ENCODE results near the gene ARNT2.

DNA sequence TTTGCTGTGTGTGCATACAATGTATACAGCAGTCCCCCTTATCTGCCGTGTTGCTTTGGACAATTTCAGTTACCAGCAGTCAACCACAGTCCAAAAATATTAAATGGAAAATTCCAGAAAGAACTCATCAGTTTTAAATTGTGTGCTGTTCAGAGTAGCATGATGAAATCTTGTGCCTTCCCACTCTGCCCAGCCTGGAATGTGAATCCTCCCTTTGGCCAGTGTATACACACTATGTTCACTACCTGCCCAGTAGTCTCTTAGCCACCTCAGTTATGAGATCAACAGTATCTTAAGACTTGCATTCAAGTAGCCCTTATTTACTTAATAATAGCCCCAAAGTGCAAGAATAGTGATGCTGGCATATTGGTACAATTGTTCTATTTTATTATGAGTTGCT lies 157.3 kb downstream of the ARNT2 start:
- no peak for TF ChIP-seq CEBPB (IDR thresholded peaks at IDR 0.05; ENCODE audit: borderline replicate concordance in 1 of 2, low read depth in 2 of 2, low read length in 2 of 2)
- TF ChIP-seq POLR2AphosphoS5 (IDR thresholded peaks at IDR 0.05; ENCODE audit: low read length): no peak
- TF ChIP-seq TCF7 (IDR thresholded peaks at IDR 0.05; ENCODE audit: borderline replicate concordance): no peak
- TF ChIP-seq, protein P1, sequence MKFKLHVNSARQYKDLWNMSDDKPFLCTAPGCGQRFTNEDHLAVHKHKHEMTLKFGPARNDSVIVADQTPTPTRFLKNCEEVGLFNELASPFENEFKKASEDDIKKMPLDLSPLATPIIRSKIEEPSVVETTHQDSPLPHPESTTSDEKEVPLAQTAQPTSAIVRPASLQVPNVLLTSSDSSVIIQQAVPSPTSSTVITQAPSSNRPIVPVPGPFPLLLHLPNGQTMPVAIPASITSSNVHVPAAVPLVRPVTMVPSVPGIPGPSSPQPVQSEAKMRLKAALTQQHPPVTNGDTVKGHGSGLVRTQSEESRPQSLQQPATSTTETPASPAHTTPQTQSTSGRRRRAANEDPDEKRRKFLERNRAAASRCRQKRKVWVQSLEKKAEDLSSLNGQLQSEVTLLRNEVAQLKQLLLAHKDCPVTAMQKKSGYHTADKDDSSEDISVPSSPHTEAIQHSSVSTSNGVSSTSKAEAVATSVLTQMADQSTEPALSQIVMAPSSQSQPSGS (IDR thresholded peaks at IDR 0.05; ENCODE audit: low read length): no peak
- TF ChIP-seq JUNB (IDR thresholded peaks at IDR 0.05): no peak
- TF ChIP-seq HDAC2 (IDR thresholded peaks at IDR 0.05): no peak
- no peak for TF ChIP-seq SP1 (IDR thresholded peaks at IDR 0.05; ENCODE audit: low read depth, low read length)
- TF ChIP-seq EP300 (IDR thresholded peaks at IDR 0.05; ENCODE audit: borderline replicate concordance in 1 of 2, control insufficient read depth in 1 of 2, low read depth in 2 of 2, low read length in 2 of 2): no peak
- TF ChIP-seq, protein P2, sequence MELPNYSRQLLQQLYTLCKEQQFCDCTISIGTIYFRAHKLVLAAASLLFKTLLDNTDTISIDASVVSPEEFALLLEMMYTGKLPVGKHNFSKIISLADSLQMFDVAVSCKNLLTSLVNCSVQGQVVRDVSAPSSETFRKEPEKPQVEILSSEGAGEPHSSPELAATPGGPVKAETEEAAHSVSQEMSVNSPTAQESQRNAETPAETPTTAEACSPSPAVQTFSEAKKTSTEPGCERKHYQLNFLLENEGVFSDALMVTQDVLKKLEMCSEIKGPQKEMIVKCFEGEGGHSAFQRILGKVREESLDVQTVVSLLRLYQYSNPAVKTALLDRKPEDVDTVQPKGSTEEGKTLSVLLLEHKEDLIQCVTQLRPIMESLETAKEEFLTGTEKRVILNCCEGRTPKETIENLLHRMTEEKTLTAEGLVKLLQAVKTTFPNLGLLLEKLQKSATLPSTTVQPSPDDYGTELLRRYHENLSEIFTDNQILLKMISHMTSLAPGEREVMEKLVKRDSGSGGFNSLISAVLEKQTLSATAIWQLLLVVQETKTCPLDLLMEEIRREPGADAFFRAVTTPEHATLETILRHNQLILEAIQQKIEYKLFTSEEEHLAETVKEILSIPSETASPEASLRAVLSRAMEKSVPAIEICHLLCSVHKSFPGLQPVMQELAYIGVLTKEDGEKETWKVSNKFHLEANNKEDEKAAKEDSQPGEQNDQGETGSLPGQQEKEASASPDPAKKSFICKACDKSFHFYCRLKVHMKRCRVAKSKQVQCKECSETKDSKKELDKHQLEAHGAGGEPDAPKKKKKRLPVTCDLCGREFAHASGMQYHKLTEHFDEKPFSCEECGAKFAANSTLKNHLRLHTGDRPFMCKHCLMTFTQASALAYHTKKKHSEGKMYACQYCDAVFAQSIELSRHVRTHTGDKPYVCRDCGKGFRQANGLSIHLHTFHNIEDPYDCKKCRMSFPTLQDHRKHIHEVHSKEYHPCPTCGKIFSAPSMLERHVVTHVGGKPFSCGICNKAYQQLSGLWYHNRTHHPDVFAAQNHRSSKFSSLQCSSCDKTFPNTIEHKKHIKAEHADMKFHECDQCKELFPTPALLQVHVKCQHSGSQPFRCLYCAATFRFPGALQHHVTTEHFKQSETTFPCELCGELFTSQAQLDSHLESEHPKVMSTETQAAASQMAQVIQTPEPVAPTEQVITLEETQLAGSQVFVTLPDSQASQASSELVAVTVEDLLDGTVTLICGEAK (IDR thresholded peaks at IDR 0.05; ENCODE audit: borderline replicate concordance): no peak
- TF ChIP-seq RBBP5 (conservative IDR thresholded peaks at IDR 0.05): no peak
- no peak for TF ChIP-seq YY1 (IDR thresholded peaks at IDR 0.05; ENCODE audit: low read depth, low read length)
- no peak for TF ChIP-seq NR2C2 (IDR thresholded peaks at IDR 0.05; ENCODE audit: borderline replicate concordance, control insufficient read depth, insufficient read length, low read depth)
- TF ChIP-seq, protein P3, sequence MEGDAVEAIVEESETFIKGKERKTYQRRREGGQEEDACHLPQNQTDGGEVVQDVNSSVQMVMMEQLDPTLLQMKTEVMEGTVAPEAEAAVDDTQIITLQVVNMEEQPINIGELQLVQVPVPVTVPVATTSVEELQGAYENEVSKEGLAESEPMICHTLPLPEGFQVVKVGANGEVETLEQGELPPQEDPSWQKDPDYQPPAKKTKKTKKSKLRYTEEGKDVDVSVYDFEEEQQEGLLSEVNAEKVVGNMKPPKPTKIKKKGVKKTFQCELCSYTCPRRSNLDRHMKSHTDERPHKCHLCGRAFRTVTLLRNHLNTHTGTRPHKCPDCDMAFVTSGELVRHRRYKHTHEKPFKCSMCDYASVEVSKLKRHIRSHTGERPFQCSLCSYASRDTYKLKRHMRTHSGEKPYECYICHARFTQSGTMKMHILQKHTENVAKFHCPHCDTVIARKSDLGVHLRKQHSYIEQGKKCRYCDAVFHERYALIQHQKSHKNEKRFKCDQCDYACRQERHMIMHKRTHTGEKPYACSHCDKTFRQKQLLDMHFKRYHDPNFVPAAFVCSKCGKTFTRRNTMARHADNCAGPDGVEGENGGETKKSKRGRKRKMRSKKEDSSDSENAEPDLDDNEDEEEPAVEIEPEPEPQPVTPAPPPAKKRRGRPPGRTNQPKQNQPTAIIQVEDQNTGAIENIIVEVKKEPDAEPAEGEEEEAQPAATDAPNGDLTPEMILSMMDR (IDR thresholded peaks at IDR 0.05 in 2 of 3, conservative IDR thresholded peaks at IDR 0.05 in 1 of 3; ENCODE audit: control insufficient read depth in 2 of 3, extremely low read depth in 1 of 3, insufficient read depth in 1 of 3, low read depth in 3 of 3, low read length in 3 of 3): no peak
- no peak for TF ChIP-seq EZH2 (IDR thresholded peaks at IDR 0.05; ENCODE audit: borderline replicate concordance, control insufficient read depth, low read depth, low read length)

Measured in GM12878 (cell line).